Lower leg skin (tissue), 3 donors: ENCODE data around the gene SORL1.

Experiments used
- POLR2A ChIP-seq, 2 donors: fragments of 450-650 bp; IDR thresholded peaks; one replicate each; pipeline ENCODE4 v1.6.1; 2016 to 2017; ENCODE audit warnings: antibody characterized with exemption in 2 of 2, mild to moderate bottlenecking in 1 of 2, moderate library complexity in 1 of 2
- TF ChIP-seq, protein P1 (sequence below), 3 donors: fragments of 450-650 bp; IDR thresholded peaks; one replicate each; pipeline ENCODE4 v1.5.1; 2016; ENCODE audit warnings: antibody characterized with exemption in 3 of 3, mild to moderate bottlenecking in 3 of 3, moderate library complexity in 2 of 3

- no peak for TF ChIP-seq POLR2A (IDR thresholded peaks at IDR 0.05)
- TF ChIP-seq, protein P1, sequence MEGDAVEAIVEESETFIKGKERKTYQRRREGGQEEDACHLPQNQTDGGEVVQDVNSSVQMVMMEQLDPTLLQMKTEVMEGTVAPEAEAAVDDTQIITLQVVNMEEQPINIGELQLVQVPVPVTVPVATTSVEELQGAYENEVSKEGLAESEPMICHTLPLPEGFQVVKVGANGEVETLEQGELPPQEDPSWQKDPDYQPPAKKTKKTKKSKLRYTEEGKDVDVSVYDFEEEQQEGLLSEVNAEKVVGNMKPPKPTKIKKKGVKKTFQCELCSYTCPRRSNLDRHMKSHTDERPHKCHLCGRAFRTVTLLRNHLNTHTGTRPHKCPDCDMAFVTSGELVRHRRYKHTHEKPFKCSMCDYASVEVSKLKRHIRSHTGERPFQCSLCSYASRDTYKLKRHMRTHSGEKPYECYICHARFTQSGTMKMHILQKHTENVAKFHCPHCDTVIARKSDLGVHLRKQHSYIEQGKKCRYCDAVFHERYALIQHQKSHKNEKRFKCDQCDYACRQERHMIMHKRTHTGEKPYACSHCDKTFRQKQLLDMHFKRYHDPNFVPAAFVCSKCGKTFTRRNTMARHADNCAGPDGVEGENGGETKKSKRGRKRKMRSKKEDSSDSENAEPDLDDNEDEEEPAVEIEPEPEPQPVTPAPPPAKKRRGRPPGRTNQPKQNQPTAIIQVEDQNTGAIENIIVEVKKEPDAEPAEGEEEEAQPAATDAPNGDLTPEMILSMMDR (IDR thresholded peaks at IDR 0.05), result no peak
Observed at GRCh38 chr11:121661880-121662486, 209.9 kb downstream of the SORL1 start.
